ENCODE data around the gene SLC22A16.

DNA sequence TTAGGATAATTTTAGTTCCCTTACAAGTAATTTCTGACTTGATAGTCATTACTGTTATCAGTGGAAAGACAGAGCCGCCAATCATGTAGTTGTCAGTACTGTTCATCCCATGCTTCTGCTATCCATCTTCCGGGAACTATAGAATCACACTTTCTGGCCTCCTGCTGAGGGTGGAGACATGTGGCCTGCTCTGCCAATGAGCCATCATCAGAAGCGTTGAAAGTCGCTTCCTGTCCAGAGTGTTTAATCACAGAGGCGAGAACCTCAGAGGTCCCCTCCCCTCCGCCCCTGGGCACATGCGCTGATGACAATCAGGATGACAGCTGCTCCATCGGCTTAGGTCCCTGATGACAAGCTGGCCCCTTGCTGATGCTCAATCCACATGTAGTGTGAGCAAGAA lies 64.1 kb downstream of the SLC22A16 start:
- no peak for TF ChIP-seq POLR2A (IDR thresholded peaks at IDR 0.05; ENCODE audit: low read depth, low read length)
- TF ChIP-seq POLR2AphosphoS5 (IDR thresholded peaks at IDR 0.05; ENCODE audit: low read depth, low read length), result no peak
- no peak for TF ChIP-seq TAF1 (IDR thresholded peaks at IDR 0.05; ENCODE audit: borderline replicate concordance, low read depth, low read length)
